GM18519 (cell line): Measurements from ENCODE around the gene BRSK1.

Source experiments
- ATAC-seq: cut with Tn5 transposase; IDR thresholded peaks from one replicate; pipeline ENCODE4 v1.9.1; 2021; ENCODE audit warnings: mild to moderate bottlenecking, moderate library complexity; ENCODE audit not compliant: unreplicated experiment, low FRiP score

Gene BRSK1

DNA sequence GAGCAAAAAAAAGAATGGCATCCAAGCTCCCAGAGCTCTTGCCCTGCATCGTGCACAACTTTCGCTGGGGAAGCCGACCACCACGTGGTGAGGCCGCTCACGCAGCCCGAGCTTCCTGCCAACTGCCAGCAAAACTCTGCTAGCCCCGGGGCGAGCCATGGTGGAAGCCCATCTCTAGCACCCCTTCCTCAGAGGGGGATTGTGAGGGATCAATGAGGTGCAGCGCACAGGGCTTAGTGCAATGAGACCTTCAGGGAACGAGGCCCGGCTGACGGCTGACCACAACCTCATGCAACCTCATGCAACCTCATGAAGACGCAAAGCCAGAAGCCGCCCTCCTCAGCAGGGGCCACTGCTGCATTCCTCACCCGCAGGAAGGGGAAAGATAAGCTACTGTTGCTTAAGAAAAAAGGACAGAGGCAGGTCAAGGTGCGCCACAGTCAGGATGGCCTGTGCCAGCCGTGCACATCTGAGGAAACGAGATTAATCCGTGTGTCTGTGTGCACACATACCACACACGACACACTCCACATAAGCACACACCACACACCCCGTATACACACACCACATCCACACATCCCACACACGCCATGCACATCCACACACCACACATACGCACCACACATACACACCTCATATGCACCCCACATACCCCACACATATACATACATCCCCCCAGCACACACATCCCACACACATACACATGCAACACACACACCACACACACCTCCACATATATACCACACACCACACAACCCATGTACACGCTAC, 13.4 kb upstream of the BRSK1 start:
- ATAC-seq, result no peak

- ATAC-seq, result no peak
Measured at GRCh38 chr19:55272142-55272541, 11.7 kb upstream of the BRSK1 start.

DNA sequence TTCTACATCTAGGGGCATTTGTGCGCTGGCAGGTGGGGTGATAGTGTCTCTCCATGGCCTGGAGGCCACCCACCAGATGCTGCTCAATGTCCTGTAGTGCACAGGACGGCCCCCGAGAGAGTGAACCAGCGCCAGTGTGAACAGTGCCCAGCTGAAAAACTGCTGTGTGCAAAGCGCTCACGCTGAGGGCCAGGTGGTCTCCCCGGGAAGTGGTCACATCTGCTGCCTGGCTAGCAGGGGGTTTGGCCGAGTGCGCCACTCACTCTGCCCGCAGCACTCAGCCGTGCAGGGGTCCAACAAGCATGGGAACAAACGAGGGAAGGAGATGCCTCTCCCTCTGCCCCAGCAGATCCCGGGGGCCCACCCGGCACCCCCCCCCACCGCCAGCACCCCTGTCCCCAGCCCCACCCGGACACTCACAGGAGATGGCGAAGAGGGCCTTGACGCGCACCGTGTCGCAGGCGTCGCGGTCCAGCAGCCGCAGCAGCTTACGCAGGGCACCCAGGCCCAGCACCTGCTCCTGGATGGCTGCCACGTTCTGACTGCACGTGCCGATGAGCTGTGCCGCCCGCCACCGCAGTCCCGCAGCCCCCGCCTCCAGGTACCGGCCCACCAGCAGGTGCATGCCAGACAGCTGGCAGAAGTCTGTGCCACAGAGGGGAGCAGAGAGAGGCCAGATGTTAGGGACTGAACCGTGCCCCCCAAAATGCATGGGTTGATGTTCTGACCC, 9.7 kb upstream of the BRSK1 start:
- no peak for ATAC-seq

DNA sequence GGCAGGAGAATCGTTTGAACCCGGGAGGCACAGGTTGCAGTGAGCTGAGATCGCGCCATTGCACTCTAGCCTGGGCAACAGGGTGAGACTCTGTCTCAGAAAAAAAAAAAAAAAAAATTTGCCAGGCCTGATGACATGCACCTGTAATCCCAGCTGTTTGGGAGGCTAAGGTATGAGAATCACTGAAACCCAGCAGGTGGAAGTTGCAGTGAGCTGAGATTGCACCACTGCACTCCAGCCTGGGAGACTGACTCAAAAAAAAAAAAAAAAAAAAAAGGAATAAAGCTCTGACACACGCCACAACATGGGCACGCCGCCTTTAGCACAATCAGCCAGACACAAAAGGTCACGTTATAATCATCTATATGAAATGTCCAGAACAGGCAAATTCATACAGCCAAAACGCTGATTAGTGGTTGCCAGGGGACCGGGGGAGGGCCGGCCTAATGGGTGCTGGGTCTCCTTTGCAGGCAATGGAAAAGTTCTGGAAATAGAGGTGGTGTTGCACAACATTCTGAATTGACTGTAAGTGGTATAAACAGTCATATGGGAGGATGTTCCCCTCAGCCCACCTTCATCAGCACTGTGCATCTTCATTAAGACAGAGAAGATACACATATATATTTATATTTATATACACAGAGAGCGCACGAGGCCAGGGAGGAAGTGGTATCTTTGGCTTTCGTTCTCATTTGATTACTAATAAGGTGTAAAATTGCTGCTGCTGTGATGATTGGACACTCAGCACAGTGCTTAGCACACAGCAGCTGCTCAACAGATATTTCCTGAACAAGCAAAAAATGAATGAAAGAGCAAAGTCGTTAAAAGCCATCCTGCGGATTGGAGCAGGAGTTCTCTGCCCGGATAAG, 7.7 kb upstream of the BRSK1 start:
- ATAC-seq, result no peak

DNA sequence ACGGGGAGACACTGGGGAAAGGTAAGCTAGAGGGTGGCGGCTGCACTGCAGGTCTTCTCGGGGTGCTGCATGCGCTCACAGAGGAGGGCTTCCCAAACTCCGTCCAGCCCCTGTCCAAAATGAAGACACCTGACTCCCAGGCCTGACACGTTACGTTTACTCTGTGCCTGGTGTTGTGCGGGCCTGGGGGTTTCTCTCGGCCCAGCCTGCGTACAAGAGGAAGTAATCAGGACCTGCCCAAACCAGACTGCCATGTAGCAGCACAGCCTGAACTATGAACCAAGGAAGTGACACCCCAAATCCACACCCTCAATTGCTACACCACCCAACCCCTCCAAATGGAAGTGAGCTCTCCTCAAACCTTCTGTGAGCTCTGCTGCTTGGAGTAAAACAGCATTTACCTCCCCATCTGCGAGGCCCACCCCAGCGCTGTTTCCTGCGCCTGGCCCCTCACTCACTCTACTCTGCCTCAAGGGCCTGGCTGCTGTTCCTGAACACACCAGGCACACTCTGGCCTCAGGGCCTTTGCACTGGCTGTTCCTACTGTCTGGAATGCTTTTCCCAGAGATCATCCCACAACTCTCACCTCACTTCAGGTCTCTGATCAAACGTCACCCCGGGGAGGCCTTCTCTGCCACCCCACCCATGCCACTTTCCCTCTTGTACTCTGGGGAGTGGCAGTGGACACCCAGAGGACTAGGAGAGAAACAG, 6.9 kb upstream of the BRSK1 start:
- no peak for ATAC-seq

GRCh38 chr19:55277494-55277893, 6.3 kb upstream of the BRSK1 start:
- ATAC-seq, result no peak

DNA sequence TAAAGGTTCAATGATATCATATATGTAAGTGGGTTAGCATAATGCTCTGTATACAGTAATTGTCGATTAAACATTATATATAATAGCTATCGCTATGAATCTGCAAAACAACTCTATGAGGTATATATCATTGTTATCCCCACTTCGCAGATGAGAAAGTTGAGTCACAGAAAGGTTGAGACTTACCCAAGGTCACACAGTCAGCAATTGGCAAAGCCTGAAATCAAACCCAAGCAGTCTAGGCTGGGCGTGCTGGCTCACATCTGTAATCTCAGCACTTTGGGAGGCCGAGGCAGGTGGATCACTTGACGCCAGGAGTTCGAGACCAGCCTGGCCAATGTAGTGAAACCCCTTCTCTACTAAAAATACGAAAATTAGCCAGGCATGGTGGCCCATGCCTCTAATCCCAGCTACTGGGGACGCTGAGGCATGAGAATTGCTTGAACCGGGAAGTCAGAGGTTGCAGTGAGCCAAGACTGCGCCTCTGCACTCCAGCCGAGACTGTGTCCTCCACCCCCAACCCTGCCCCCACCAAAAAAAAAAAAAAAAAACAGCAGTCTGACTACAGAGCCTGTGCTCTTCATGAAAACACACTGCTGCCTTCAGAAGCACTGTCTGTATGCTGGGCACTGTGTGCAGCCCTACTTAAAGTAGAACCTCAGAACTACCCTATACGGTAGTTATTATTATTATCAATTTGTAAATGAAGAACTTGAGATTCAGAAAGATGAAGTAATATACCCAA, 5.2 kb upstream of the BRSK1 start:
- no peak for ATAC-seq

- ATAC-seq, result no peak
Measured at GRCh38 chr19:55279340-55279739, 4.5 kb upstream of the BRSK1 start.

DNA sequence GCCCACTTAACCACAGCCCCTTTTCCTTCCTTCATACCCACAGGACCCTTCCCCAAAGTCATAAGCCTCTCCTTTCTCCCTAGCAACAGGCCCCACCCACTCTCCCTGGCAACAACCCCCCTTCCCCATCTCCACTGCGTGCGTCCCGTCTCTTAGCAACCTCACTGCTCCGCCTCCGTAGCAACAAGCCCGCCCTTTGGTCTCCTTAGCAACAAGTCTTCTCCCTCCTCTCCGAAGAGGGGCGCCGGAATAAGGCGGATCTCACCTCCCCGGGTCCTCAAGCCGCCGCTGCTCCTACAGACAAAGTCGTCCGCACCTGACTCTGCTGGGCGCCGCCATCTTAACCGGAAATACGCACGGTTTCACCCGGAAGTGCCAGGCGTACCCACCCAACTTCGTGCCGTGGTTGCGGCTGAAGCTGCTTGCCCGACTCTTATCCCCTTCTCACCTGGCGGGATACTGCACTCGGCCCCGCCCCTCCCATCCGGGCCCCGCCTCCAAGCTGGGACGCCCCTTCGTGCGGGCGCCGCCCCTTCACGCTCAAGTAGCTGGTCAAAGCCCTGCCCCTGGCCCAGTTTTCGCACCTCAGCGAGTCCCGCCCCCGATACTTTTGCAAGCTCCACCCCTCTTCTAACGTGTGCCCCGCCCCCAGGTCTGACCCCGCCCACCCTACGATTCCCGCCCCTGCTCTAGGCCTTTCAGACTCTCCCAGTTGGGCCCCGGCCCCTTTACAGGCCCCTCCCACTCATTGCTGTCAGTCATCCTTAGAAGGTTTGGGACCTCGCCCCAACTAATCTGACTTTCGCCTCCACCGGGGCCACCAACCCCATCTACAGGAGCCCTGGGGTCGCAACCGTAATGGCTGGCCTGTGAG, 3.8 kb upstream of the BRSK1 start, which contains the start of gene HSPBP1:
Gene HSPBP1, minus strand, starts transcription at position 341 of the 874 bp plus-strand sequence. CDS start 502 bp downstream, outside the sequence.
- ATAC-seq, result no peak

DNA sequence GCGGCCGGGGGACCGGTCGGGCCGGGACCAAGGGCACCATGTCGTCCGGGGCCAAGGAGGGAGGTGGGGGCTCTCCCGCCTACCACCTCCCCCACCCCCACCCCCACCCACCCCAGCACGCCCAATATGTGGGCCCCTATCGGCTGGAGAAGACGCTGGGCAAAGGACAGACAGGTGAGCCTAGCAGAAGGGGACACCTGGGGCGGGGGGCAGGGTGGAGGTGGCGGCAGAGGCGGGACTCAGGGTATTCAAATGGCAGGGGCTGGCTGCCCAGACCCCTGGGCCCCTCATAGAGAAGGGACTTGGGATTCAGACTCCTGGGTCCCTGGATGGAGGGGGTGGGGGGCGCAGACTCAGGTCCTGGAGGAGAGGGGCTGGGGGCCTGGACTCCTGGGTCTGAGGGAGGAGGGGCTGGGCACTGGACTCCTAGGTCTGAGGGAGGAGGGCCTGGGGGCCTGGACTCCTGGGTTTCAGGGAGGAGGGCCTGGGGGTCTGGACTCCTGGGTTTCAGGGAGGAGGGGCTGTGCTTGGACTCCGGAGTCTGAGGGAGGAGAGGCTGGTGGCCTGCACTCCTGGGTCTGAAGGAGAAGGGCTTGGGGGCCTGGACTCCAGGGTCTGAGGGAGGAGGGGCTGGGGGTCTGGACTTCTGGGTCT, 735 bp downstream of the BRSK1 start:
- ATAC-seq, result no peak

DNA sequence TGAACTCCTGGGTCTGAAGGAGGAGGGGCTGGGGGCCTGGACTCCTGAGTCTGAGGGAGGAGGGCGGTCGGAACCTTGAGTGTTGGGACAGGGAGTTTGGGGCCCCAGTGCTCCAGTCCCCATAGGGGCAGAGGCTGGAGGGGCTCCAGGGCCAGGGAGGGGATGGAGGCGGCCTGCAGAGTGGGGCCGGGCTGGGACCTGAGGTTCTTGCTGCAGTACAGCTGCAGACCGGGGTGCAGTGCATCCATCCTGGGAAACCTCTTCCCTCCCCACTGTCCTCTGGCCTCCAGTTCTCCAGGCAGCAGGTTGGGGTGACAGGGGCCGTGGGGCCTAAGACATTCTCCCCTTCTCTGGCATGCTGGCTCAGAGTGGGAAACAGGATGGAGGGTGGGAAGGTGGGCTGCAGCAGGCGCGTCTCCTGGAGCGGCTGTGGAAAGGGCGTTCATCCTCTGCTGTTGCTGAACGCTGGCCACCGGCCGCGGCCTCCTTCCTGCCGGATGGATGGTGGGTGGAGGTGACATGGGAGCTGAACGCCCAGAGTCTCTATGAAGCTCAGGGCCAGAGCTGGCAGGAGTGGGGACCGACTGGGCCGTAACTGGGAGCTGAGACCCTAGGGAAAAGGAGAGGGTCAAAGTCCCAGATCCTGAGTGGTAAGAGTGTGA, 1.6 kb downstream of the BRSK1 start:
- no peak for ATAC-seq

DNA sequence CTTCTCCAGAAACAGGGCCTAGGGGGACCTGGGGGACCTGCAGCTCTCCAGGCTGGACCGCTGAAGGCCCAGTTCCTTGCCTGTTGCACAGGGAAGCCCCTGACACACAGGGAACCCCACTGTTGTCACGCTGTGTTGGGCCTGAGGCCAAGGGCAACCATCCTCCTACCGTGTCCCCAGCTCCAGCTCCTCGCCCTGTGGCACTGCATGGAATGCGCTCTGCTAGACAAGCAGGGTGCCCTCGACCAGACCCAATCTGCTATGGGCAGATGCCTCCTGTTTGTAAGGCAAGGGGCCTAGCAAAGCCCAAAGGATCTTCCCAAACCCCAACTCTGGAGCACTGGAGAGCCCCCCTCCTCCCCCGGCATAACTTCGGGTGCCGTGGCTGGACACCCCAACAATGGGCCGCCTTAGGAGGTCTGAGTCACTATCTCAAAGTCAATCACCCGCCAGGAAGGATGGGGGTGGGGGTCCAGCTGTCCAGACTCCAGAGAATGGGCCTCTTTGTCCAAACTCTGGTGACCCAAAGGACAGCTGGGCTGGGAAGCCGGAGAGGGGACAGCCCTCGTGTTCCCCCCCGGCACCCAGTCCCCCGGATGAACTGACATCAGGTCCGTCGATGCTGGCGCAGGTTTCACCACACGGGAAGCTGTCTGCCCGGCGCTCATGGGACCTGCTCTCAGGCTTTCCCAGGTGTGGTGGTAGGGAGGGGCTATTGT, 3.7 kb downstream of the BRSK1 start:
- ATAC-seq, result no peak

- ATAC-seq, result no peak
Measured at GRCh38 chr19:55289117-55289796, 5.5 kb downstream of the BRSK1 start.

DNA sequence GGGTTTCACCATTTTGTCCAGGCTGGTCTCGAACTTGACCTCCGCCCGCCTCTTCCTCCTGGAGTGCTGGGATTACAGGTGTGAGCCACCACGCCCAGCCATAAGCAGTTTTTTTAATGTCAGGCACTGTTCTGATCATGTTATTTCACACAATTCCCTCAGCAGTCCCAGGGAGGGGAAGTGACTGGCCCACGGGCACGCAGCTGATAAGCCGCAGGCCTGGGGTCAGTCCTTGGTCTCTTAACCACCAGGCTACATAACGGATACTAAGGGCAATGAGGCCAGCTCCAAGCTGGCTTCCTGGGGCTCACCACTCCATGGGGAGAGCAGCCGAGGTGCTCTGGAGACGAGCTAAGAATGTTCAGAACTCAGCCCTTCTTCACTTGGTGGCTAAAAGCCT, 13.5 kb downstream of the BRSK1 start:
- ATAC-seq, result no peak

GRCh38 chr19:55299991-55300390, 16.2 kb downstream of the BRSK1 start:
- ATAC-seq, result no peak

DNA sequence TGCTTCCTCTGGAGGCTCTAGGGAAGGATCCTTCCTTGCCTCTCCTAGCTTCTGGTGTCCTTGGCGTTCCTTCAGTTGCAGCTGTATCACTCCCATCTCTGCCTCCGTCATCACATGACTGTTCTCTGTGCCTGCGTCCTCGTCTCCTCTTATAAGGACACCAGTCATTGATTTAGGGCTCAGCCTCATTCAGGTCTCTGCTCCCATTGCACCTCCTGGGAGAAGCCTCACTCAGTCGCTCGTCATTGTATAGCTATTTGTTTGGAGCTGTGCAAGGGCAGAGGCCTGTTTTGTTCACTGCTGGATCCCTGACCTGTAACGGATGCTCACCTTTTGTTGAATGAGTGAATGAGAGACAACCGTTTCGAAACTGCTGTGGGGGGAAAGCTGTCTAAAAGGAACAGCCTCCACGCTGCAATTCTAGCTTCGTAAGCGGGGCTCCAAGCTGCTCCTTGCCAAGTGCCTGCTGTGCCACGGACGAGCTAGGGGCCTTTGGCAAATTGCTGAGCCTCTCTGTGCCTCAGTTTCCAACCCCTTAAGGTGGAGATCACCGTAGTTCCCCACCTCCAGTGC, 17.2 kb downstream of the BRSK1 start:
- no peak for ATAC-seq
